Osteocyte (in vitro differentiated cells): ENCODE data around the gene FTO. TPM values are rescaled to one million over a fixed set of nuclear protein-coding genes. Genes with fewer than 3 reads are reported as not detected.

Experiments
- DNase-seq: peaks from one replicate; pipeline ENCODE4 v3.0.0; 2021; ENCODE audit warnings: mixed read lengths; ENCODE audit not compliant: unreplicated experiment; ENCODE audit errors: extremely low spot score
- H3K27ac Mint-ChIP-seq: one replicate; pipeline ENCODE4 v1.8.0; 2021; ENCODE audit warnings: mild to moderate bottlenecking, mixed read lengths; ENCODE audit not compliant: unreplicated experiment
- H3K27me3 Mint-ChIP-seq: one replicate; pipeline ENCODE4 v1.8.0; 2021; ENCODE audit warnings: mixed read lengths; ENCODE audit not compliant: unreplicated experiment
- H3K36me3 Mint-ChIP-seq: one replicate; pipeline ENCODE4 v1.8.0; 2021; ENCODE audit warnings: mixed read lengths; ENCODE audit not compliant: unreplicated experiment
- H3K4me1 Mint-ChIP-seq: one replicate; pipeline ENCODE4 v1.8.0; 2021; ENCODE audit warnings: mixed read lengths; ENCODE audit not compliant: unreplicated experiment
- H3K4me3 Mint-ChIP-seq: one replicate; pipeline ENCODE4 v1.8.0; 2021; ENCODE audit warnings: mild to moderate bottlenecking, moderate library complexity, mixed read lengths; ENCODE audit not compliant: unreplicated experiment
- H3K9me3 Mint-ChIP-seq: one replicate; pipeline ENCODE4 v1.8.0; 2021; ENCODE audit warnings: mixed read lengths; ENCODE audit not compliant: unreplicated experiment
- total RNA-seq: library from RNA; stranded (reverse); gene quantifications from 2 replicates; pipeline ENCODE4 v1.2.1, GENCODE V29; 2021
- TF ChIP-seq, protein P1 (sequence below): fragments of 200-600 bp; sonication (generic); IDR thresholded peaks from 2 replicates; pipeline ENCODE4 v1.5.0; 2021; ENCODE audit warnings: antibody characterized with exemption, mild to moderate bottlenecking, moderate library complexity

The FTO gene
- total RNA-seq, 1 donor from 2014 or later, result 108 TPM

DNA sequence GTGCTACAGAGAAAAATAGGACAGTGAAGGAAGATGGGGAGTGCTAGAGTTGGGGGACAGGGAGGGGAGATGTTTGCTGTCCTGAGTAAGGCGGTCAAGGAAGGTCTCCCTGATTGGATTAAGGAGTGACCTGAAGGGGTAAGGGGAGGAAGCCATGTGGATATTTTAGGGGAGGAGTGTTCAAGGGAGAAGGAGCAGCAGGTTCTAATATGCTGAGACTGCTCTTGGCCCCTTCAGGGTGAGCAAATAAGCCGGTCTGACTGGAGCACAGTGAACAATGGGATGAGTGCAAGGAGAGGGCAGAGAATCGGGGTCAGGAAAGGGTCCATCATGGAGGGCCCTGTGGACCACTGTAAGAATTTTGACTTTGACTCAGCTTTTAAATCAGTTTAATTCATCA is 393.8 kb downstream of the FTO start:
- H3K36me3 Mint-ChIP-seq, result peaks cover 2% of the 10 kb centered on the region
- H3K9me3 Mint-ChIP-seq, result peaks cover 16% of the 10 kb centered on the region
- TF ChIP-seq, protein P1, sequence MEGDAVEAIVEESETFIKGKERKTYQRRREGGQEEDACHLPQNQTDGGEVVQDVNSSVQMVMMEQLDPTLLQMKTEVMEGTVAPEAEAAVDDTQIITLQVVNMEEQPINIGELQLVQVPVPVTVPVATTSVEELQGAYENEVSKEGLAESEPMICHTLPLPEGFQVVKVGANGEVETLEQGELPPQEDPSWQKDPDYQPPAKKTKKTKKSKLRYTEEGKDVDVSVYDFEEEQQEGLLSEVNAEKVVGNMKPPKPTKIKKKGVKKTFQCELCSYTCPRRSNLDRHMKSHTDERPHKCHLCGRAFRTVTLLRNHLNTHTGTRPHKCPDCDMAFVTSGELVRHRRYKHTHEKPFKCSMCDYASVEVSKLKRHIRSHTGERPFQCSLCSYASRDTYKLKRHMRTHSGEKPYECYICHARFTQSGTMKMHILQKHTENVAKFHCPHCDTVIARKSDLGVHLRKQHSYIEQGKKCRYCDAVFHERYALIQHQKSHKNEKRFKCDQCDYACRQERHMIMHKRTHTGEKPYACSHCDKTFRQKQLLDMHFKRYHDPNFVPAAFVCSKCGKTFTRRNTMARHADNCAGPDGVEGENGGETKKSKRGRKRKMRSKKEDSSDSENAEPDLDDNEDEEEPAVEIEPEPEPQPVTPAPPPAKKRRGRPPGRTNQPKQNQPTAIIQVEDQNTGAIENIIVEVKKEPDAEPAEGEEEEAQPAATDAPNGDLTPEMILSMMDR, result no peak
- no peak overlapping the region for H3K4me3 Mint-ChIP-seq
- no peaks in the 10 kb centered on the region for H3K27me3 Mint-ChIP-seq
- H3K27ac Mint-ChIP-seq, result no peak overlapping the region
- DNase-seq, result no peak
- H3K4me1 Mint-ChIP-seq, result peaks cover 6% of the 10 kb centered on the region

DNA sequence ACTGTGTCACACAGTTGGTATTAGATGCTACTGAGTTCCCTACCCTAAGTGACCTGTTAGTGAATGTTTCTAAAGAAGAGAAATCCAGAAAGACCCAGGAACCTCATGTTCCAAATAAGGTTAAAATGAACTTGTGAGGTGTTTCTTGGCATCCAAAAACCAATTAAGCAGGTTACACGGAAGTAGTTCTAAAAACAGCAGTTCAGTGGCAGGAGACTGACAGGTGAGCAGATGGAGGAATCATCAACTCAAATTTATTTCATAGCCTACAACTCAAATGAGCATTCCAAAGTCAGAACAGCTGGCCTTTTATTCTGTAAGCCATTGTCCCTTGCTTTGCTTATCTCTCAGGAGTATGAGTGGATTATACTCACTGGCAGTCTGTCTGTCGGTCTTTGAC is 394.3 kb downstream of the FTO start:
- TF ChIP-seq, protein P1, result no peak

DNA sequence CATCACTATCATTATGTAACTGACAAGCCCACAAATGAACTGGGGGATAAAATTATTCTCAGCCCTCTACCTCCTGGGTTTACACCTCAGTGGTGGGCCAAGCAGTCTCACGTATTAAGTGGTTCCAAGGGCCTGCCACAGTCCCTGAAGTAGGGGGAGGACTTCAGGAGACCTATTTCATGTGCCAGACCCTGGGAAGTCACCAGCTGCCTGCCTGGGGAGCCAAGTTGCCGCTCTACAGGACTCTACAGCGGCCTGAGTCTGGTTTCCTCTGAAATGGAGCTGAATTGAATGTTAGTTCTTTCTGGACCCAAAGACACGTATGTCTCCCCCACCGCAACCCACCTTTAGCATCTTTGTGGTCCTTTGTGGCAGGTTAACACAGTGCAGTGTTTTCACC is 395.7 kb downstream of the FTO start:
- Mint-ChIP-seq H3K4me3 (no peak overlapping the region), H3K27ac (no peak overlapping the region), H3K4me1 (no peaks in the 10 kb centered on the region), H3K9me3 (peaks cover 16% of the 10 kb centered on the region), H3K27me3 (no peaks in the 10 kb centered on the region), H3K36me3 (no peaks in the 10 kb centered on the region)
- no peak for DNase-seq
- TF ChIP-seq, protein P1, result no peak

More for the DNA sequence above, 394.3 kb downstream of the FTO start:
- Mint-ChIP-seq H3K36me3 (peaks cover 2% of the 10 kb centered on the region), H3K9me3 (peaks cover 16% of the 10 kb centered on the region), H3K27ac (no peak overlapping the region), H3K4me1 (peaks cover 2% of the 10 kb centered on the region), H3K4me3 (no peak overlapping the region), H3K27me3 (no peaks in the 10 kb centered on the region)
- no peak for DNase-seq

DNA sequence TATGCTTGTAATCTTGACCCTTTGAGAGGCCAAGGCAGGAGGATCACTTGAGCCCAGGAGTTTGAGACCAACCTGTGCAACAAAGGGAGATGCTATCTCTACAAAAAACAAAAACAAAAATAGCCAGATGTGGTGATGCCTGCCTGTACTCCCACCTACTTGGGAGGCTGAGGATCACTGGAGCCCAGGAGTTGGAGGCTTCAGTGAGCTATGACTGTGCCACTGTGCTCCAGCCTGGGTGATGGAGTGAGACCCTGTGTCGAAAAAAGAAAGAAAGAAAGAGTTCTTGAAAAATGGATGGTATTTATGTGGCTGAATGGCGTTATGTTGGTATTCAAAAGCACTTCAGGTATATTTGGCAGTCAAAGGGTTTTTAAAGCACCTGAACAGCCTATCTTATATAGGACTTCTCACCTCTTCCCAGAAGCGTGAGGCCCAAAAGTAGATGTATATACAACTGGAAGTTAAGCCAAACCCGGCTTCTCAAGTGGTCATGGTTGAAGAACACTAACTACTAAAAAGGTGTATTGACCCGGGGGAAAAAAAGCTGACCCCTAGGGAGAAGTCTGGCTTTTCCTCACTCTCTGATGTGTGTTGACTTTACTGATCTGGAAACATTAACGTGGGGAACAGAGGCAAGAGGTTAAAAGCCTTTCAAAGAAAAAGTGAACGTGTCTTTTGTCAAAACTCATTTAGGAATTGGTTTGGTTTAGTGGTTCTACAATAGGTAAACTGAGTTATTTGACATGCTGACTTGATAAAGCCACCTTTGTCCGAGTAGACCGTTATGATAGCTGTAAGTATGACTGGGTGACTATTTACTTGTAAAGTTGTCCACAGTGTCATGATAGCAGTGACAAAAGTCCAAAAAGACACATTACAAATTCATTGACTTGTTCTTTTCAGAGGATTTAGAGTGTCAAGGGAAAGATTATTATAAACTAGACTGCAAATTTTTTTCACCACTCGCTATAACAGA is 399.2 kb downstream of the FTO start:
- Mint-ChIP-seq H3K36me3 (no peaks in the 10 kb centered on the region), H3K27me3 (no peaks in the 10 kb centered on the region), H3K4me1 (peaks cover 7% of the 10 kb centered on the region), H3K27ac (no peak overlapping the region), H3K4me3 (no peak overlapping the region), H3K9me3 (peaks cover 9% of the 10 kb centered on the region)
- no peak for DNase-seq
- TF ChIP-seq, protein P1, result no peak

DNA sequence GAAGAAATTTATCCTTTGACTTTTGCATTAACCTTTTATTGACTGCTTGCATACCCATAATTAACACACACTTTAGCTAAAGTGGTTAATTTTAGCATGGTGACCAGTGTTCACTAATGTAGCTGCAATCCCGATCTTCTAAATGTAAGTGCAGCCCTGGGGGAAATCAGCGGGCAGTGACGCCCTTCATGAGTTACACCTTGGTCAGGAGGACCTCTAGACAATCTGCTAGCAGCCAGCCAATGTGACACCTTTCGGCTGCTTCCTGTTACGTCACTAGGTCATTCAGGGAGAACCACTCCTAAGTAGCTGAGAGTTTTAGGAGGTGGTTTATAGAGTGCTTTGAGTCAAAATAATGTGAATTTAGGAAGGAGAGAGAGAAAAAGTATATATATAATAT is 402.1 kb downstream of the FTO start:
- H3K27ac Mint-ChIP-seq, result no peak overlapping the region
- H3K4me1 Mint-ChIP-seq, result peaks cover 7% of the 10 kb centered on the region
- no peaks in the 10 kb centered on the region for H3K27me3 Mint-ChIP-seq
- peaks cover 9% of the 10 kb centered on the region for H3K9me3 Mint-ChIP-seq
- H3K36me3 Mint-ChIP-seq, result no peaks in the 10 kb centered on the region
- no peak for DNase-seq
- TF ChIP-seq, protein P1, result no peak
- H3K4me3 Mint-ChIP-seq, result no peak overlapping the region
